ENCODE data around the gene PRR23C. TPM values are rescaled to one million over a fixed set of nuclear protein-coding genes. Genes with fewer than 3 reads are reported as not detected.
A peak's percentile ranks its signal among the peaks of the same experiment; 100 is the strongest.

PRR23C gene
- total and polyA plus RNA-seq, 2 experiments from 2014 or later = not detected

GRCh38 chr3:139074565-139075115, 29.9 kb upstream of the PRR23C start (continued):
- TF ChIP-seq ETS1 (IDR thresholded peaks at IDR 0.05) = no peak
- TF ChIP-seq POLR2AphosphoS5 (IDR thresholded peaks at IDR 0.05; ENCODE audit: low read depth) = no peak
- no peak for TF ChIP-seq STAT1 (IDR thresholded peaks at IDR 0.05; ENCODE audit: unreplicated experiment)
- no peak for TF ChIP-seq NANOG (IDR thresholded peaks at IDR 0.05; ENCODE audit: borderline replicate concordance)
- no peak for TF ChIP-seq CTCF (conservative IDR thresholded peaks at IDR 0.05; ENCODE audit: low read depth in 2 of 2)
- TF ChIP-seq REST (IDR thresholded peaks at IDR 0.05; ENCODE audit: unreplicated experiment) = no peak

- H3K36me3 Mint-ChIP-seq (ENCODE audit: low read depth) = no peaks in the 10 kb centered on the region
- TF ChIP-seq POLR2AphosphoS5 (IDR thresholded peaks at IDR 0.05; ENCODE audit: low read depth) (no peak), ETS1 (IDR thresholded peaks at IDR 0.05) (no peak), STAT1 (IDR thresholded peaks at IDR 0.05; ENCODE audit: unreplicated experiment) (no peak), ZNF462 (CRISPR knock-in tag; IDR thresholded peaks at IDR 0.05) (no peak), JUNB (IDR thresholded peaks at IDR 0.05; ENCODE audit: unreplicated experiment) (no peak), ZNF114 (CRISPR knock-in tag; IDR thresholded peaks at IDR 0.05) (no peak)
Measured at GRCh38 chr3:139062918-139063317, 18.2 kb upstream of the PRR23C start.

More at GRCh38 chr3:139062918-139063317, 18.2 kb upstream of the PRR23C start:
- Histone ChIP-seq H3K9me2 (ENCODE audit: insufficient read depth) (no peaks in the 10 kb centered on the region), H3K4me2 (no peak overlapping the region), H3K36me3 (ENCODE audit: insufficient read depth) (no peaks in the 10 kb centered on the region), H3K79me2 (replicated peaks; ENCODE audit: insufficient read depth) (no peaks in the 10 kb centered on the region), H3K27ac (ENCODE audit: low read depth) (no peak overlapping the region), H2AFZ (no peak overlapping the region), H3F3A (replicated peaks; ENCODE audit: low read depth) (no peaks in the 10 kb centered on the region), H3K4me3 (no peak overlapping the region), H4K20me1 (replicated peaks; ENCODE audit: insufficient read depth) (no peaks in the 10 kb centered on the region), H3K4me1 (ENCODE audit: insufficient read depth) (no peaks in the 10 kb centered on the region), H3K27me3 (ENCODE audit: insufficient read depth) (no peaks in the 10 kb centered on the region)
- Mint-ChIP-seq H3K4me1 (no peaks in the 10 kb centered on the region), H3K4me3 (no peak overlapping the region), H3K27ac (peak overlapping the region; percentile 64; the same call in 1 of the 2 replicates), H3K9me3 (no peaks in the 10 kb centered on the region), H3K27me3 (ENCODE audit: insufficient read depth, low read depth, poor library complexity) (no peaks in the 10 kb centered on the region)
- ATAC-seq (no peak), DNase-seq (ENCODE audit: low spot score) (no peak)

Data from GM23338 (cell line).